Middle frontal gyrus (tissue), 1 donor: ENCODE measurements around the gene BORCS5.
"Not testable (repeated sequence)": the region's sequence is repeated elsewhere in the genome, so short reads cannot be mapped to it uniquely, and the experiment has no call there.

ENCODE experiments used
- DNase-seq: peaks from one replicate; pipeline ENCODE4 v3.0.0-alpha.2; 2015; ENCODE audit warnings: low spot score; ENCODE audit errors: extremely low spot score

The BORCS5 gene

DNA sequence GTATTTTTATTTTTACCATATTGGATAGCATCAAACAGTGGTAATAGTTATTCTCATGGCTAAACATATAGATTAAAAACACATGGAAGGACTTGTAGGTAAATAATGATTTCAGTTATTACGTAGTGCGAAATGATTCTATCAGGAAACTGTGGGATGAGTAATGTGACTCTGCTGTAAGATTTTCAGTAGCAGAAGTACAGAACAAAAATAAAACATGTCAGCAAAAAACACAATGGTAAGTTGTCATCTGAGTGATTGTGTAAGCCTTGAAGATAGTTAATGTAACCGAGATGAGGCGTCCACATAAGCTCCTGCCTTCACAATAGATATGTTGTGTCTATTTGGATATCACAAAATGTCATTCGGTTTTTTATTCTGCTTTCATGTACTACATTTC, 99.8 kb downstream of the BORCS5 start:
- no peak for DNase-seq

DNA sequence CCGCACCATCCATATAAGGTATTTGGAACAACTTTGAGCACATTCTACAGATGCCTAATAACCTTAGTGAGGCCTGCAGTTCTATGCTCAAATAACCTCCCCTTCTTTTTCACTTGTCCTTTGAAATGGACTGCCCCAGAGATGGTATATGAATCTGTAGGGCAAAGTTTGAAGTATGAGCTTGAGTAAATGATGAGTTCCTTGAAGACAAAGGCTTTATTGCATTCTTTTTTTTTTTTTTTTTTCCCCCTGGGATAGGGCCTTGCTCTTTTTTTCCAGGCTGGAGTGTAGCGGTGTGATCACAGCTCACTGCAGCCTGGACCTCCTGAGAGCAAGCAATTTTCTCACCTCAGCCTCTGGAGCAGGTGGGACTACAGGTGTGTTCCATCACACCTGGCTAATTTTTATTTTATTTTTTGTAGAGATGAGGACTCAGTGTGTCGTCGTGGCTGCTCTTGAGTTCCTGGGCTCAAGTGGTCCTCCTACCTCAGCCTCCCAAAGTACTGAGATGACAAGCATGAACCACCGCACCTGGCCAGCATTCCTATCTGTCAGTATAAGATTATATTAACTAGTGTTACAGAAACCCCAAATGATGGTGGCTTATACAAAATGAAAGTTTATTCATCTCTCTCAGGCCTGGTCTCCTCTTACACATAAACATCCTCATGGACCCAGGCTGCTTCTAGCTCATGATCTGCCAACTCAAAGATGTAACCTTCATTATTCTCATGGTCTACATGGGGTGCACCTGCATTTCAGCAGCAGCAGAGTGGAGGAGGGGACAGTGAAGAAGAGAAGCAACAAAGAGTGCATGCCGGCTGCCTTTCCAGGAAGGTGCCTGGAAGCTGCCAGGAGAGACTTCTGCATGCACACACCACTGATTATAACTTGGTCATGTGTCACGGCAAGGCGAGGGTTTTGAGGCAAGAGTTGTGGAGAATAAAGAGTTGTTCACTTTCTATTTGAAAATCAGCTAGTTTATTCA, 104.4 kb downstream of the BORCS5 start:
- DNase-seq: no peak

DNA sequence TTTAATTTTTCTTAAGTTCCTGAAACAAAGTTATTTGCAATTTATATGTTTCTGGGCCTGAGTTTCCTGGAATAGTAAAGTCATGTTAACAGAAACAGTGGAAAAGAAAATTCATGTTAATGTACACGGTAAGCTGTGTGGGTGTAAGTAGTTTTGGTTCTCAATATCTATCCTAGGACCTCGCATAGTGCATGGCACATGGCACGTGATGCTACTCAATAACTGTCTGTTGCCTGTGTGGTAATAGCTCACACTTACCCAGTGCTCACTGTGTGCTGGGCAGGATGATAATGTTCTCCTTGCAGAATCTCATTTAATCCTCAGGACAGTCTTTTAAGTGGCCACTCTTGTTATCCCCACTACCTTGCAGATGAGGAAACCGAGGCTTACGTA, 105.0 kb downstream of the BORCS5 start:
- no peak for DNase-seq

DNA sequence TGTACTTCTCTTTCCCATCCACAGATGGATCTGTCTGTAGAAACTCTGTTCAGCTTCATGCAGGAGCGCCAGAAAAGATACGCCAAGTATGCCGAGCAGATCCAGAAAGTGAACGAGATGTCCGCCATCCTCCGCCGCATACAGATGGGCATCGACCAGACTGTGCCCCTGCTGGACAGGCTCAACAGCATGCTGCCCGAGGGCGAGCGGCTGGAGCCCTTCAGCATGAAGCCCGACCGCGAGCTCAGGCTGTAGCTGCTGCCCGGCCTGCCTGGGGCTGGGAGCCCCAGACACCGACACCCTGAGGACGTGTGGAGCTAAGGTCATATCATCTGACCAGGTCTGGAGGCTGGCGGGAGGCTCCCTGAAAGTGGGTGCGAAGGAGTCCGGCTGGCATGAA, 108.6 kb downstream of the BORCS5 start:
- DNase-seq: no peak

DNA sequence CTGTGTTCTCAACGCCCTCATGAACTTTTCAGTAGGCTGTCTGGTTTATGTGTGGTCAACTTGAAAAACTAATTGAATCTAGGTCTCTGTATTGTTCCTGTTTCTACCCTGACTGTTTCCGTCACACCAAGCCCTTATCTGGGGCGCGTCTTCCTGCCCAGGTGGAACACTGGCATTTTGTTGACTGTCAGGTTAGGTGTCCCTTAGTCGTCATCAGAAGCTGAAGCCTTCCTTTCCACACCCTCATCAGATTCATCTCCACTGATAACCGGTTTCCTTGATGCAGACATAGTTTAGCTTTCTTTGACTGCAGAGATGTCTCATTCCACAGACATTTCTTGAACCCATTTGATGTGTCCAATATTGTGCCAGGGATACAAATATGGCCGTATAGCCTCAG, 109.3 kb downstream of the BORCS5 start:
- no peak for DNase-seq

DNA sequence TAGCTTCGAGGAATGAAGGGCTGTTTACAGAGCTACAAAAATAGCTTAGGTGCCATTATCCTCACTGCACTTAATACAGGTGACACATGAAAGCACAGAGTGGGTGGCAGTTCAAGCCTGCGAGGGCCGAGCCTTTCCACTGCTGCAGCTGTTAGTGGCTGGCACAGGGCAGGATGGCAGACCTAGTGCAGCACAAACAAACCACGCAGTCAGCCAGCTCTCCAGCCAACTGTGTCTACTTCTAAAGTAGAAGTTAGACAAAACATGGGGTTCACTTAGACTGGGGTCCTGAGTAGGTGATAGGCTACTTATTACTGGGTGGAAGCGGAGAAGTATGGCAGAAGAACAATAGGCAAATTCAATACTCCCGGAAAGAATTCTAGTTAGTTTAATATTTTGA, 110.4 kb downstream of the BORCS5 start:
- DNase-seq: no peak

DNA sequence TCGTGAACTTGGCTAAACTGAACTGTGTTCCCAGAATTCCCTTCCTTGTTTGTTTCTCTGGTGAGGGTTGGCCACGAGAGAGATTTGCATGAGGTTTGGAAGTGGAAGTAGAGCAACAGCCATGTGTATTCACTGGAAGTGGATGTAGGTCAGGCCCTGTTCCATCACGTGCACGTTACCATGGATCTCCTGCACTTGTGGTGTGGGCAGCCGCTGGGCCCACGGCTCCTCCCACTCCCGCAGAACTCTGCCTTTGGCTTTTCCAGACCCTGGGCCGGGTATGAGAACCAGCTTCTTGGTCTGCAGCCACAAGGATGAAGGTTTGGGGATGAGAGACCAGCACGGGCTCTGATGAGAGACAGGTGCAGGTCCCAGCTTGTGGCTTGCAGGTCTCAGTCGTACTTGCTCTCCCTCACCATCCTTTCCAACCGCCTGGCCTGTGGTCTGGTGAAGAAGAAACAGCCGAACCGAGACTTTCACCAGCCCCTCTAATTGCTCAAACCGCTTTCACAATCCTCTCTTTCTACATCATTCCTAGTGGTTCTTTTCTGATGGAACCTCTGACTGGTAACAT, 110.9 kb downstream of the BORCS5 start:
- no peak for DNase-seq

DNA sequence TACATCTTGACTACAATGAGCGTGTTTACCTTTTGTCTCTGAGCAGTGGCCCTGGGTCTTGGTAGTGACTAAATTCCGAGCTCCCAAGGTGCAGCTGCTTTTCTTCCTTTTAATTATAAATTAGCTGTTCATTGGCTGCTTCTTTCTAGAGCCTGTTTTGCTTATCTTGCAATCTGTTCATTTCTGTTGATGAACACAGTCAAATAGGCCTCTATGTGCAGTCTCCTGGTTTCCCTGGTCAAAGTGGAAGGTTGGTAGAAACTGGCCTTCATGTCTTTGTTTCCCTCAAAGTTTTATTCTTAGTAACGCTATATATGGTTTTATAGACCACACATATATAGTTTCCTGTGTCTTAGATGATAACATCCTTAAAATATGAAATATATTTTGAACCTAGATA, 111.7 kb downstream of the BORCS5 start:
- no peak for DNase-seq

DNA sequence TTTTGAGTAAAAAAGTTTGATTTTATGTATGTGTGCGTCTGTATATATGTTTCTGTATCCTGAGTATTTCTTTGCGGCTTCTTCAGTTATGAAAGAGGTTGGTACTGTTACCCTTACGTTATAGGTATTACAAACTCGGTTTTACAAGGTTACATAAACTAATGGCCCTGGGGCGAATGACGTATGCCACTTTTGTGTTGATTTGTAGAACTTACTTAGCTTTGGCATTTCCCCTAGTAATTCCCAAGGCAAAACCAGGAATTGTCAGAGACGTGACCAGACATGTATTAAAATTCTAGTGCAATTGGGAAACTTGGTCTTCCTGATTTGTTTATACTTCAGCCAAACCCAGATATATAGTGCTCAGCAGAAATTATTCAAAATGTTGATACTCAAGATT, 112.5 kb downstream of the BORCS5 start:
- DNase-seq: no peak

DNA sequence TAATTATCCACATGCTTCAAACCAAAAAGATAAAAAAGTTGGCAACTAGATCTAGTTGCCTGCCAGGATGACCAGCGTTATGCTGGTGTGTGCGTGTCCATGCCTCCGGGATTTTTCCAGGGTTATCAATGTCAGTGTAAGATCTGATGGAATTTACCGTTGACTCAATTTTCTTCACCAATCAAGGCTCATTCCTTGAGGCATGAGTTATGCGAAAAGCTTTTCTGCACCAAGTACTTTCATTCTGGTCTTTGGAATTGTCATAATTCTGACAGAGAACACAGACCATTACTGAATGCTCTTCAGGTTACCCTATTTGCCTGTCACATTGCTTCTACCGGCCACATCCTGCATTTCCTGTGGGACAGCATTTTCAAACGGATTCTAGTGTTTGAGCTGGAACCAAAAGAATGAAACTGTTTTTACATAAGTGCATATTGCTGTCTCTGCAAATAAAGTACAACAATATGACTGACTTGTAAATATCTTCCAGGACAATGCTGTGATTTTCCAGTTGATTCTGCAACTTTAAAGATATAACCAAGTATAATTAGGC, 114.0 kb downstream of the BORCS5 start:
- no peak for DNase-seq

DNA sequence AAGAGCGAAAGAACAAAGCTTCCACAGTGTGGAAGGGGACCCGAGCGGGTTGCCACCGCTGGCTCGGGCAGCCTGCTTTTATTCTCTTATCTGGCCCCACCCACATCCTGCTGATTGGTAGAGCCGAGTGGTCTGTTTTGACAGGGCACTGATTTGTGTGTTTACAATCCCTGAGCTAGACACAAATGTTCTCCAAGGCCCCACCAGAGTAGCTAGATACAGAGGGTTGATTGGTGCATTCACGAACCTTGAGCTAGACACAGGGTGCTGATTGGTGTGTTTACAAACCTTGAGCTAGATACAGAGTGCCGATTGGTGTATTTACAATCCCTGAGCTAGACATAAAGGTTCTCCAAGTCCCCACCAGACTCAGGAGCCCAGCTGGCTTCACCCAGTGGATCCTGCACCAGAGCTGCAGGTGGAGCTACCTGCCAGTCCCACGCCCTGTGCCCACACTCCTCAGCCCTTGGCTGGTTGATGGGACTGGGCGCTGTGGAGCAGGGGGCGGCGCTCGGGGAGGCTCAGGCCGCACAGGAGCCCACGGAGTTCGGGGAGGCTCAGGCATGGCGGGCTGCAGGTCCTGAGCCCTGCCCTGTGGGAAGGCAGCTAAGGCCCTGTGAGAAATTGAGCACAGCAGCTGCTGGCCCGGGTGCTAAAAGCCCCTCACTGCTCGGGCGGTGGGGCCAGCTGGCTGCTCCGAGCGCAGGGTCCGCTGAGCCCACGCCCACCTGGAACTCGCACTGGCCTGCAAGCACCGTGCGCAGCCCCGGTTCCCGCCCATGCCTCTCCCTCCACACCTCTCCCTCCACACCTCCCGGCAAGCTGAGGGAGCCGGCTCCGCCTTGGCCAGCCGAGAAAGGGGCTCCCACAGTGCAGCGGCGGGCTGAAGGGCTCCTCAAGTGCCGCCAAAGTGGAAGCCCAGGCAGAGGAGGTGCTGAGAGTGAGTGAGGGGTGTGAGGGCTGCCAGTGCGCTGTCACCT, 115.4 kb downstream of the BORCS5 start:
- DNase-seq: not testable (repeated sequence)

DNA sequence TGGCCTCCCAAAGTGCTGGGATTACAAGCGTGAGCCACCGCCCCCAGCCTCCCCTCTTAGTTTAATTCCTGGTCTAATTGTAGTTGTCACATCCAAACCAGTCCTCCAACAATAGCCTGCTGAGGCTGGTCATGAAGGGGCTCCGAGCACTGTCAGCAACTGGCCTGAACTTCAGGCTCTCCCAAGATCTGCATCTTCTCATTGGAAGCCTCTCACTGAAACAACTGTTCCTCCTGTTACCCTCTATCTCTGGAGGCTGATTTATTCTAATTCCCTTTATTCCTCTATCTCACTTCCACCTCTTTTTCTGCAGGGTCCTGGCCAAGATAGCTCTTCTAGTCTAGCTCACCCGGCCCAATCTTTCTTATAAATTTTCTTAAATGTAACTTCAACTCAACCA, 116.3 kb downstream of the BORCS5 start:
- DNase-seq: no peak

DNA sequence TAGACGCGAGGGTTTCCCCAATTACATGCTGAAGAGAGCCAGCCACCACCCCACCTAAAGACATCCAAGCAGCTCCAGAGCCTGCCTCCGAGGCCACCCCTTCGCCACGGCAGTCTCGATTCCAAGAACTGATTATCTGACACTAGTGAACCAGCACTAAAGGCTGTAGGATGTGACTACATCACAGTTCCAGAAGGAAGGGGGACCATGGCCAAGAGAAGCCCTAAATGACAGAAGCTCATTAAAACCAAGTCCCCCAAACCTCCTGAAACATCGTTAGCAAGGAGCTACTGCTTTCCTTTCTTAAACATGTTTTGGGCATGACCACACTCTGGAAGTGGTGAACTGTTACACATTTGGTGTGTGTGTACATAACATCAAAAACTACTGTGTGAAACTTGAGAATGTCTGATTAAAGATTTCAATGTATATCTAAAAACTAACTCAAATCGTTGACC, 117.6 kb downstream of the BORCS5 start:
- no peak for DNase-seq

DNA sequence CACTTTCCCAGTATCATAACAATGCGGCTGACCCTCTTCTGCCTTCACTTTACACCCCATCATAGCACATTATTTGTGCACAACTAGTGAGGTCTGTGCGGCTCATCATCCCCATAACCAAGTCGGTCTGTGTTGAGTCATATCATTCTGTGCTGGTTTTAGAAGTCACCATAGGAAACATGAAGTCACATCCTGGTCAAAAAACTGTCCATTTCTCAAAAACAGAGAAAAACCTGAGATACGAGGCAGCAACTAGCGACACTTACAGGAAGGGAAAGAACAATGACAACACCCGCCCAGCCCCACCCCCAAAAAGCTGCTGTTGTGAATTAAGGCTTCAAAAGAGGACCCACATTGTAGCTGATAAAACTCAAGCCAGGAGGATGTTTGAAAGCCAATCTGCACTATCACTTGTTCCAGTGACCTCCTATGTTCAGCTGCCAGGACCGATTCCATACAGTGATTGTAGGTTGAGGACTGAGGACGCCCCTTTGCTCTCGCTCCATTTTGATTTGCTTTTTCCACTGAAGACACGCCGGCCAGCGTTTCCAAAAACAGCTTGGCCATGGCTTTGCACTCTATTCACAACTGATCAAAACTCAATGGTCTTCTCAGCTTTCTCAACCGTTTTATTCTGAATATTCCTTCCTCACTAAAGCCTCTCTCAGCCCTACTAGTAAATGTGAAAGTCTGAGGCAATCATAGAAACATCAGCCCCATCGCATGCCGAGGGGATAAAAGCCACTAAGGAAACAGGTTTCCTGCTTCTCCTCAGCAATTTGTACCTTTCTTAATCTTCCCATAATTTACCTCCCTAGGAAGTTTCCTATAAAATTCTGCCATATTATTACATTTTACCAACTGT, 118.3 kb downstream of the BORCS5 start:
- DNase-seq: no peak

DNA sequence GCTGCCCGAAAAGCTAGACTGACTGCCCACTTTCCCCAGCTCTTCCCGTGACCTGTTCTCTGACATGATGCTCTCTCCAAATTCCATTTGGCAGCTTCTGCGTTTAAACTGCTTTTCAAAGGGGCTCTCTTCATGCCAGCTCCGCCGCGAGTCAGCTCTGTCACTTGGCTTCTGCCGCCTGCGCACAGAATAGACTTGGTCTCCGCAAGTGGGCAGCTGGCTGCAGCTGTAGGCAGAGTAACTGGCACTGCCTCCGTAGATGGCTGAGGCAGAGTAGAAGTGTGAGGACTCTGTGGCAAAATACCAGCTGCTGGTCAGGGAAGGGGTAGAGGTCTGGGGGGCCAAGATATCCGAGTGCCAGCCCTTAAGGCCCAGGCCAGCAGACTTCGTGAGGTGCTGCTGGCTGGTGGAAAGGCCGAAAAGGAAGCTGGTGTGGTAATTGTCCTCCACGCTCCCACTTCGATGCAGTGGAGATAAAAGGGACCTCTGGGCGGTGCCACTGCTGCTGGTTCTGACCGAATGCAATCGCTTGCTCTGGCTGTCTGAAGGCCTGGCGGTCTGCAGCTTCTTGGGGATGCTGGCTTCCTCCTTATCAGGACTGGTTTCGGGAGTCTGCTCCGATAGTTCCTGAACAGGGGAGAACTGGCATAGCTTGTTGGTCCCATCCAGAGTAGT, 120.1 kb downstream of the BORCS5 start:
- DNase-seq: peak; percentile 70

DNA sequence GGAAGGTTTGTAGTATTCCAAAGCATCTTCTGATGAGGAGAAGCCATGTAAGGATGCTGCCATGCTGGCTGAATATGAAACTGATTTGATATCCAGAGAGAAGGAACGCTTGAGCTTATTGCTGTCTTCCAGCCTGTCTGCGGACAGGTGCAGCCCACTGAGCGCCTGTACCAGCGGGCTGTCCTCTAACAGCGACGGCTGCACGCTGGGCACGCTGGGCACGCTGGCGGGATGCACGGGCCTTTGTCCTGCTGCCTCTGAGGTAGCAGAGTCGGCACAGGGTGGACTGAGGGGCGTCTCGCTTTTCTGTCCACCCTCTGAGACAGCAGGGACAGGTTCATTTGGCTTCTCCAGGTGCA, 120.6 kb downstream of the BORCS5 start:
- no peak for DNase-seq

DNA sequence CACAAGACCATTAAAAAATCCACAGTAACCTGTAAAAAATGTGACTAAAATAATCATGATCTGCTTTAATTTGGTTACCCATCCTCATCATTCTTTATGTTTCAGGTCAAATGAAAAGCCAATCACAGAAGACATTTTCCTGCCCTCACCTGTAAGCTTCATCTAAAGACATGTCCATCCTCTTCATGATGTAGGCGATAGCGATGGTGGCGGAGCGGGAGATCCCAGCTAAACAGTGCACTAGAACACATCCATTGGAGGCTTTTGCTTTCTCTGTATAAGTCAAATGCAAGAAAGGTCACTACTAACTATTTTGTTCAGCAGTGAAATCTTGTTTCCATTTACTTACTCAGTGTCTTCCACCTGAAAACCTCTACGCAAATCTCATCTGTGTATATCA, 123.2 kb downstream of the BORCS5 start:
- DNase-seq: no peak

DNA sequence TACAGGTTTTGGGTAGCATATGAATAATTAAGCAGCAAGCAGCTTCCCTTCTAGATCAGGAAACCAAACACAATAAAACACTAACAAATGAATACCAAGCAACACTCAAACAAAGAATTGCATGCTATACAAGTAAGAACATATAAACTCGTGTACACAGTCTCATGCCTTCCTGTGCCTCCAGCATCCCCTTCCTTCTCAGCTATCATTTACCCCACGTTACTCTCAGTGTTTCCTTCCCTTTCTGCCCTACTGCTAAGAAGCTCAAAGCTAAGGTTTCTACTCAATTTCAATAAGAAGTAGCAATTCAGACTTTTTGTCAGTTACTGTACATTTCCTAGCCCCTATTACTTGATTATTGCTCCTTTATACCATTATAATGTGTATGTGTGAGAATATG, 124.8 kb downstream of the BORCS5 start:
- DNase-seq: no peak

DNA sequence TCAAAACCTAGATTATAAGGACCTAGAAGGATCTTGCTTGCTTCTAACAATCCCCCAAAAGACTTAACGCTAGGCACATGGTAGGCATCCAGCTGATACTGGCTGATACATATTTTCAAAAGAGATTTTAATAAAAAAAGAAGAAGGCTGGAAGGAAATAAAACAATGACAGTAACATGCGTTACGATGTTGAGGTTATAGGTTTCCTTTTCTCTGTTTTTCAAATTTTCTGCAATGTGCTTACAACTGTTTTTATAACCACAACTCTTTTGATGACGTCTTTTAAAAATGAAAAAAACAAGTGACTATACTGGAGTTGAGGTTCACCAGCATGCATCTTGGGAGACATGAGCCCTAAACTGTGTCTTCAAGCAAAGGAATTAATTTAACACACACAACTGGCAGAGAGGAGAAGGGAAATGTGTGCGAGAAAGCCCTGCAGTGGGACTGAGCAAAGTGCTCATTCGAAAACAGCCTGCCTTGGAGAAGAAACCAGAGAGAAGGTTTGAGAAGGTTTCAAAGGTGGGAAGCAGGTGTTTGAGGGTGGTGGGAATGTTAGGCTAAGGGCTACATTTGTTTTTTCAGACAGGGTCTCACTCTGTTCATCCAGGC, 125.4 kb downstream of the BORCS5 start:
- no peak for DNase-seq
